NCI-H187 treated with DMSO at 0.1 percent for 48 hours (cell line): ENCODE results near the gene HNRNPA1.
"Not testable (repeated sequence)": the region's sequence is repeated elsewhere in the genome, so short reads cannot be mapped to it uniquely, and the experiment has no call there.

Experiments used
- DNase-seq: peaks from one replicate; lab custom pipeline; 2025; lab: John Stamatoyannopoulos, UW

Gene HNRNPA1

DNA sequence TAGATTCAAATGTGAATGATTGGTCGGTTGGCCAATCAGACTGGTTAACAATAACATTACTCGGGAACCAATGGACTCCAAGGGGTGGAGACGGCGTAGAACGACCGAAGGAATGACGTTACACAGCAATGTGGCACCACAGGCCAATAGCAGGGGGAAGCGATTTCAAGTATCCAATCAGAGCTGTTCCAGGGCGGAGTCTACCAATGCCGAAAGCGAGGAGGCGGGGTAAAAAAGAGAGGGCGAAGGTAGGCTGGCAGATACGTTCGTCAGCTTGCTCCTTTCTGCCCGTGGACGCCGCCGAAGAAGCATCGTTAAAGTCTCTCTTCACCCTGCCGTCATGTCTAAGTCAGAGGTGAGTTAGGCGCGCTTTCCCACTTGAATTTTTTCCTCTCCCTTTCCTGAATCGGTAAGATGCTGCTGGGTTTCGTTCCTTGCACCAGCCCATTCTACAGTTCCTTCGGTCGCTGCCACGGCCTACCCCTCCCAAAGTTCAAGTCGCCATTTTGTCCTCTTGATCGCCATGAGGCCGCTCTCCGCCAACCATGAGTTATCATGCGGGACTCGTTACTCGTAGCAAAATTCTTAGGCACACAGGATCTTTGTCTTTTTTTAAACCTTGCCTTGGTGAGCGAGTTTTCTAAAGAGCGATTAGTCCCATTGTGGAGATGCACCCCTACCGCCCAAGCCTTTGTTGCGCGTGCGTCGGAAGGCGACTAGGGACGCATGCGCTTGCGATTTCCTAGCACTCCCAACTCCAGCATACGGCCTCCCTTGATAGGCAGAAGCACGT, at the start of gene HNRNPA1:
TSS of gene HNRNPA1 (plus strand) at position 259 of the 793 bp plus-strand sequence. CDS start at position 341, 82 bp downstream.
- peak; percentile 99 for DNase-seq

- DNase-seq = not testable (repeated sequence)
These were observed 49.3 kb upstream of the HNRNPA1 start for GRCh38 chr12:54231269-54231668.

DNA sequence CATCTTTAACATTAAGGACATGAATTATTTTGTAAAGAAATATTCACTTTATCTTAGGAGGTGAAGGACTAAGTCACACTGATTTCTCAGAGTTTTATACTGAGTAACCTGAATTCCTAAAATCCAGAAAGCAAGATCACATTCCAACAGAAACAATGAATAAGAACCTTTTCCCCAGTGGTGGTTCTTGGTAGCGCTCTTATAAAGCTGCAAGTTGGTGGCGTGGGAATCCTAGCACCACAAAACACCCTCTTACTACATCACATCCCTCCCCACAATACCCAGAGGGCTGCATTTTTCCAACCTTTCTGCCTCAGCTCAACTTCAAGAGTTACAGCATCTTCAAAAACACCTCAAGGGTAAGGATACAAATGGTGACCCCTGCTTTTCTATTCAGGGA, 47.7 kb upstream of the HNRNPA1 start:
- DNase-seq = no peak

DNA sequence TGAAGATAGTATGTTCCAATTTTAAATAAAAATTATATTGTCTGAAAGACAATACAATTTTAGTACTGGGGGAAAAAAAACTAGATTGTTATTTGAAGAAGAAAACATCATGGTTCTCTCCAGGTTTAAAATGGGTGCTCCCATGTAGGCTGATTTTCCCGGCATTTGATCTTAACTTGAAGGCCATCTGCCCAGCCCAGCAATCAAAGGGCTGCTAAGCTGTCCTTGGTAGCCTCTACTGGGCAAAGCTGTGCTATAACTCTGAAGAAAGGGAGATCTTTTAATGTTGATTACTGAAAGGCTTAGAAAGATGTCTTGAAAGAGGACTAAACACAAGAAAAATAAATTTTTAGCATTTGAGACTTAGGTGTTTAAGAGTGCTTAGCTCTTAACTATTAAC, 42.0 kb upstream of the HNRNPA1 start:
- DNase-seq = no peak

DNA sequence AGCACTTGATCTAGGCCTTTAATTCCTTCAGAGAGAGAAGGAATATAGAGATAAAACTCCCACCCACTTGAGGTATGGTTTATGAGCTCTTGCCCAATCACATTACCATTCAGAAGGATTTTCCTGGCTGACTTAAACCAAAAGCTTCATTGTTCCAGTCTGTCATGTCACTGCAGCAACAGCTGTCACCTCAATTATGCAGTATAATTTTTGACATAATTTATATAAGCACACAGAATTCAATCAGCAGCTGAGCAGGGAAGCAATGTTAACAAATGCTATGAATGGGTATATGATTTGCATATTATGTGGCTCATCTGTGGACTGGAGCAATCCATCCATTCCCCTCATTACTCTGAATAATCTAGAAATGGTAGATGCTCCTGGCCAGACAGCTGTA, 40.9 kb upstream of the HNRNPA1 start:
- no peak for DNase-seq

DNA sequence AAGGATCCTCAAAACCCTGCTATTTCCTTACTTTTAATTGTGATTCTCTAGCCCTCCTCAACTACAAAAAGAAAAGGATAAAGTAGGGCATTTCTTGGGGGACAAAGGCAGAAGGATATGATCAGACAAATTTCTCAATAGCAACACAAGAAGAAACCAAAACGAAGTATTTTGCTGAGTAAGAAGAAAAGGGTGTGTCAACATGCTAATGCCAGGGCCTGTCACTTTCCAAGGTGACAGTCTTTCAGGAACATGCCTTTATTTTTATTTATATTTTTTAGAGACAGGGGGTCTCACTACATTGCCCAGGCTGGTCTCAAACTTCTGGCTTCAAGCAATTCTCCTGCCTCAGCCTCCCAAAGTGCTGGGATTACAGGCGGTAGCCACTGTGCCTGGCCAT, 40.4 kb upstream of the HNRNPA1 start:
- no peak for DNase-seq

- DNase-seq = no peak
These were observed 39.4 kb upstream of the HNRNPA1 start for GRCh38 chr12:54240971-54241588.

DNA sequence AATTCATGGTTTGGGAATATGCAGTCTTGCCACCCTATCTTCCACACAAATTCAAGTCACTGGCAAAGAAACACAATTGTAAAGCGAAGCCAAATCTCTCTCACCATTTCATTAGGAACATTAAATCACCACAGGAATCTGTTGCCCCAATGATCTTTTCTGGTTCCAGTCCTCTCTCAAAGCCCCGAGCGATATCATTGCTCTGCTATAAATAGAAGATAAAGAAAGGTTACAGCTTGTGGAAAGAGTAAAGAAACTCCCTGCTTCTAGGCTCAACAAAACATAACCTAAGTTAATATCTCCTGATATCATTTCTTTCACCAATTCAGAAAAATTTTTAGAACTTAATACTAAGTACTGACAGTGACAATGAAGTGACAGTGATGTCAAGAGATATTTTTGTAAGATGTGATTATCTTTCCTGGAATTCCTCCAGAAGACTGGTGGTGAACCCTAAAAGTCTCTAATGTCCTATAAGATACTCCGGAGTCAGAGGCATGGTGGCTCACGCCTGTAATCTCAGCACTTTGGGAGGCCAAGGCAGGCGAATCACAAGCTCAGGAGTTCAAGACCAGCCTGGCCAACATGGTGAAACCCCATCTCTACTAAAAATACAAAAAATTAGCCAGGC, 34.4 kb upstream of the HNRNPA1 start:
- no peak for DNase-seq

- no peak for DNase-seq
These were observed 31.0 kb upstream of the HNRNPA1 start for GRCh38 chr12:54249489-54249888.

GRCh38 chr12:54251667-54252284, 28.8 kb upstream of the HNRNPA1 start:
- DNase-seq = no peak

DNA sequence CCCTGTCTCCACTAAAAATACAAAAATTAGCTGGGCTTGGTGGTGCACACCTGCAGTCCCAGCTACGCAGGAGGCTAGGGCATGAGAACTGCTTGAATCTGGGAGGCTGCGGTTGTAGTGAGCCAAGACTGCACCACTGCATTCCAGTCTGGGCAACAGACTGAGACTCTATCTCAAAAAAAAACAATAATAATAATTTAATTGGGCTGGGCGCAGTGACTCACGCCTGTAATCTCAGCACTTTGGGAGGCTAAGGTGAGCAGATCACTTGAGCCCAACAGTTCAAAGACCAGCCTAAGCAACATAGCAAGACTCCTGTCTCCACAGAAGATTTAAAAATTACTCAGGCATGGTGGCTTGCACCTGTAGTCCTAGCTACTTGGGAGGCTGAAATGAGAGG, 27.3 kb upstream of the HNRNPA1 start:
- no peak for DNase-seq

DNA sequence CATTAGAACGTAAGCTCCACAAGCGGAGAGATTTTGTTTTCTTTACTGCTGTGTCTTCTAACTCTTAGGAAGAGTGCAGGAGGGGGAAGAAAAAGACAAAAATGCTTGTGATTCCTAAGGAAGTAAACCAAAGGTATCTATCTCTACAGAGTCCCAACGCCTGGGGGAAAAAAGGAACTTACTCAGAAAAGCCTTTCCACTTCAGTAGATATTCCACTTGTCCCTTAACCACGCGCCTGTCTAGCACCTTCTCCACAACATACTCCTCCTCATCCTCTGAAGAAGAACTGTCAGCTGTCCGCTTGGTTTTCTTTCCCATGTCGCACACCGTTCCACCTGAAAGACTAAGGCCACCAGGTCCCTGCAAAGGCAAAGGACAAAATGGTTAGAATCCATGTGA, 23.2 kb upstream of the HNRNPA1 start:
- DNase-seq = no peak

- no peak for DNase-seq
These were observed 22.3 kb upstream of the HNRNPA1 start for GRCh38 chr12:54258201-54258681.

DNA sequence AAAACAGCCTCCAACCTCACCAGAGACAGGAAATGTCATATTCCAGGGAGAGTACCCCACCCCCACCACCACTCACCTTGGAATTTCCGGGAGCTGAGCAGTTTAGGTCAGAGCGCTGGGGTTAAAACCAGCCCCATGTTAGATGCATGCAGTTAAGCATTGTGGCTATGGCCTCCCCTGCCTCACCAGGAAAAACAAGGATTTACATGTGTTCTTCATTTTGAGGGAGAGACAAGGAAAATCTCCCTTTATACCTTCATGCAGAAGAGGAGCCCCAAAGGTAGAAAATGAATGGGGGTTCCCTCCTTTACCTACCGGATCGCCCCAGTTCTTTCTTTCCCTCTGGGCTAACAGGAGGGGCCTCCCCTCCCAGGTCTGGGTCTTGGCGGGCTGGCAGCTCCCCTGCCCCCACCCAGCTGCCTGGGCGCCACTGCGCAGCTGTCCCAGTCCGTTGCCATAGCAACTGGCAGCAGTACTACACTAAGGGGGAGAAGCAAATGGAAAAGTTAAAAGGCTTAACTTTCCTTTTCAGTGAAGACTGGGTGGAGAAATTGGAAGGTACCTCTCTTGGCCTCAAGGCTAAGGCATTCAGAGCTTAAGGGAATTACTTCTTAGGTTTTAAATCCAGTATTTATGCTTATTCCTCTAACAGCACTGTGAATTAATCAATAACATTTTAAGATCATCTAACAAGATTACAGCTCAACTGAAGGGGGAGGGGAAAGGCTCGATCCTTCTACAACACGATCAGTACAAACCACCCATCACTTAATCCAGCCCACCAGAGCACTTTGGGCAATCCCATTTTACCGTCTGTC, 21.1 kb upstream of the HNRNPA1 start:
- peak; percentile 39 for DNase-seq

DNA sequence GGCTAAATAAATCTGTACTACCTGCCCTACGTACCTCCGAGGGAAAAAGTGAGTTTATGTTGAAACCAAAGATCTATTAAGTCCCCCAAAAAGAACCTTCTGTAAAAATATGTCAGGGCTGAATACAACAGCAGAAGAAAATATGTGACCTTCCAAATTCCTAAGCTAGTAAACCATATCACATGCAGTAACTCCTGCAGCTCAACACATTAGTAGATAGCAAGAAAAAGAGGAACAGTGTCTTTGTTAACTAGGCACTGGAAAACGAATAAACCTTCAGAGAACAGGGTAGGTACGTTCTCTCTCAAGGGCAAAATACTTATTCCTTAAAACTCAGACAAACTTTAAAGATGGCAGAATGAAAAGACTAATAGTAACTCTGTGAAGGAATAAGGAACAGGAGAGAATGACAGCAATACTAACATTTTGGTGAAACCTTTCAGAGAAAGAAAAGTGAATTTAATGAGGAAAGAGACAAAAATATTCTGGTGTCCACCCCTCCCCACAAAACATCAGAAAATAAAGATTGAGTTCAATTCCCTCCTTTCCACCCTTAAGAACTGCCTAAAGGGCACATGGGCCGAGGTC, 18.6 kb upstream of the HNRNPA1 start:
- no peak for DNase-seq

- DNase-seq = no peak
These were observed 18.1 kb upstream of the HNRNPA1 start for GRCh38 chr12:54262403-54262925.

GRCh38 chr12:54265364-54265812, 15.1 kb upstream of the HNRNPA1 start:
- no peak for DNase-seq

DNA sequence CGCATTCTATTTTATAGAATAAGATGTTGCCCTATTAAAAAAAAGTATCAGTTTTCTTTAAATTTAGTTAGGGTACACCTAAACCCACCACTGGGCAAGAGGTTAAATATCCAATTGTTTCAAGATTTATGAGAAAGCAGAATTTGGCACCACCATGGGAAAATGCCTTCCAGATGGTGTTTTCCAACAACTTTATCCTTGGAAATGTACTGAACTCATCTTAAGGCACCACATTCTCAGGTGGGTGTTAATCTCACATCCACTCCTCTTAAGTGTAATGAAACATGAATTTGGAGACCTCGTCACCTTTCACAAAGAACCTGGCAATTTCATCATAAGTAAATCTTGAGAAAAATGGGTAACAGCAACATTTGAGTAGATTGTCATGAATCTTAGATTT, 13.7 kb upstream of the HNRNPA1 start:
- no peak for DNase-seq

DNA sequence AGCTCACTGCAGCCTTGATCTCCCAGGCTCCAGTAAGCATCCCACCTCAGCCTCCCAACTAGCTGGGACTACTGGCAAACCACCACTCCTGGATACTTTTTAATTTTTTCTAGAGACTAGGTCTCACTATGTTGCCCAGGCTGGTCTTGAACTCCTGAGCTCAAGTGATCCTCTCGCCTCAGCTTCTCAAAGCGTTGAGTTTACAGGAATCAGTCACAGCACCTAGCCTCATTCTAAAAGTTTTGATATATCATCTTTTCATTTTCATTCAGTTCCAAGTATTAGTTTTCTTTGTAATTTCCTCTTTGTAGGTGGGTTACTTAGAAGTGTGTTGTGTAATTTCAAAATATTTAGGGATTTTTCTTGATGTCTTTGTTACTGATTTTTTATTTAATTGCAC, 10.2 kb upstream of the HNRNPA1 start:
- DNase-seq = no peak

- DNase-seq = no peak
These were observed 8.3 kb upstream of the HNRNPA1 start for GRCh38 chr12:54272214-54272613.

- no peak for DNase-seq
These were observed 6.5 kb upstream of the HNRNPA1 start for GRCh38 chr12:54273981-54274380.
